ENCODE measurements around the gene NENF.

- TF ChIP-seq CTCF (IDR thresholded peaks at IDR 0.05 in 4 of 5, conservative IDR thresholded peaks at IDR 0.05 in 1 of 5) (no peak), POLR2A (IDR thresholded peaks at IDR 0.05) (peak in 1 of 2 donors; percentile 26)
Observed at GRCh38 chr1:212470059-212470458, 37.3 kb downstream of the NENF start.

Measured in gastrocnemius medialis (tissue), 4 donors.